GM19455 (cell line): ENCODE data around the gene ASB1.

ENCODE experiments used
- ATAC-seq: cut with Tn5 transposase; IDR thresholded peaks from one replicate; pipeline ENCODE4 v1.9.1; 2021; ENCODE audit not compliant: unreplicated experiment

Gene ASB1

DNA sequence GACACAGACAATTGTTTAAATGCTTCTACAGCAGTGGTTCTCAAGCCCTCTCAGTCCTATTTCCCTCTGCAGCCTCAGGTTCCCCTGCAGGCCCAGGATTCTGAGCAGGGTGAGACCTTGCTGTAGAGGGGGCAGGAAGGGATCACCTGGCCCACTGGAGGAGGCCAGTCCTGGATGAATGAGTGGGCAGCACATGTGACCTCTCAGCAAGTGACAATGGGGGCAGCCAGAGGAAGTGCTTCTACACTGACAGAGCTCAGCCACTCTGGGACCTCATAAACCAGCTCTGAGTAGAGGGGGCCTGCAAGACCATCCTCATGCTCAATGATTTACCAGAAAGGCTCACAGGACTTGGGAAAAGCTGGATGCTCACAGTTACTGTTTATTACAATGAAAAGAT lies 63.2 kb downstream of the ASB1 start:
- no peak for ATAC-seq

DNA sequence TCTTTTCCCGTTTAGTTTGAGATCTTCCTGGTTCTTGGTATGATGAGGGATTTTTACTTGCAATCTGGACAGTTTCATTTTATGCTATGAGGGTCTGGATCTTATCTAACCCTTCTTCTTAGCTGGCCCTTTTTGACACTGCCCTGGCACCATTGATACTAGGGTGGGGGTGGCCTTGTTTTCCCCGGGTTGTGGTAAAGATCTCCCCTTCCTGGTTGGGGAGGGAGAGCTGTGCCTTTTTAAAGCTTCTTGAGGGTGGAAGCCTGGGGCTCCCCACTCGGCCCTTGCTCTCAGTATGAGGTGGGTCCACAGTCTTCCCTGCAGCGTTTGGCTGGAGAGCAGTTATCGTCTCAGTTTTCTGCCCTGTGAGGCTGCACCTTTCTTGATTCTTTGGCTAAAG lies 66.1 kb downstream of the ASB1 start:
- ATAC-seq, result no peak

DNA sequence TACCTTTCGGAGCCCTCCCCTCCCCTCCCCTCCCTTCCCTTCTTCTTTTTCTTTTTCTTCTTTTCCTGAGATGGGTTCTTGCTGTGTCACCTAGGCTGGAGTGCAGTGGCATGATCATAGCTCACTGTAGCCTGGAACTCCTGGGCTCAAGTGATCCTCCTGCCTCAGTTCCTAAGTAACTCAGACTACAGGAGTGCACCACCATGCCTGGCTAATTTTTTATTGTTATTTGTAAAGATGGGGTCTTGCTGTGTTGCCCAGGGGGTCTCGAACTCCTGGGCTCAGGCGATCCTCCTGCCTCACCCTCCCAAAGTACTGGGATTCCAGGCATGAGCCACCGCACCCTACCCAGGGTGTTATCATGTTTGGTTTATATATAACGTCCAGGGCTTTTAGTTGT lies 66.7 kb downstream of the ASB1 start:
- ATAC-seq, result no peak

DNA sequence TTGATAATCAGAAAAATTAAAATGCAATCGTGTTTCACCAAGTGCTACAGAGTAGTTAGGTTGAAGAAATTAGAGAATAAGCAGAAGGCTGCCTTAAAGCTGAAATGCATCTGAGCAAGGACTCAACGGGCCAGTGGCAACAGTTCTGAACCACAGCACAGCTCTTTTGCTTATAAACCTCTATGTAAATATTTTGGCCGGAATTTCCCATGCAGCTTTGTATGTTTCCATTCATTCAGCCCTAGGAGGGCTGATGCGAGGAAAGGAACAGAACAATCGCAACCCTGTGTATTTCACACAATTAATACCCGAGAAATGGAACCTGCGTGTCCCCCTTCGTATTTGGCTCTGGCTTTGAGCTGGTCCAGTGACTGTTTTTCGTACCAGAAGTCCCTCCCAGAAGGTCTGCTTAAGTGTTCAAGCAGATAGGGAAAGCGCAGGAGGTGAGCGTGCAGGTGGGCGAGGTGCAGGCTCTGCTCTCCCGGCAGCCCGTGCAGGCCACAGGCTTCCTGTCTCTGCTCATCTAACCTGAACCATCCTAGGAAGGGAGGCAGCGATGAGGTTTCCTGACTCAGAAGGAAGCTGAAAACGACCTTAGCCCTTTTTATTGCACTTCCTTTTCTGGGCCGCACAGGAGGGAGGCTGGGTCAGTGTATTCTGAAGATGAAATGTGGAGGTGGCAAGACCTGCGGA lies 67.3 kb downstream of the ASB1 start:
- ATAC-seq, result no peak

- ATAC-seq, result no peak
Measured at GRCh38 chr2:238494573-238494961, 67.8 kb downstream of the ASB1 start.

GRCh38 chr2:238495422-238495821 lies 68.7 kb downstream of the ASB1 start:
- no peak for ATAC-seq

GRCh38 chr2:238496756-238497609 lies 70.3 kb downstream of the ASB1 start:
- ATAC-seq, result no peak

DNA sequence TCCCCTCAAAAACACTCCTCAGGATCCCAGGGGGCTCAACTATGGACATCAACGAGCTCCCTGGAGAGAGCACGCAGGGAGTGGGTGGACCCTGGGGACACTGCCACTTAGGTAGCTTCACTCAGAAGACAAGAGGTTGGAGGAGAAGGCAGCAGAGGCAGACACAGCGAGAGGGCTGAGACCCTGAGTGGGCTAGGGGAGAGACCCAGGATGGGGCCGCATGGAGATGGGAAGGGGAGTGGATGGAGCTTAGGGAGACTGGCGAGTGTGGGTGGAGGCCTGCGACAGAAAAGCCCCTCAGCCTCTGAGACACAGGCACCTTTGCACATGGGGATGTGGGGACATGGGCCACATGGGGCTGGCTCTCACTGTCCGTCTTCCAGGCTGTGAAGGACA lies 70.9 kb downstream of the ASB1 start:
- ATAC-seq, result no peak

- no peak for ATAC-seq
Measured at GRCh38 chr2:238498188-238498587, 71.5 kb downstream of the ASB1 start.

GRCh38 chr2:238498691-238499295 lies 72.1 kb downstream of the ASB1 start:
- ATAC-seq, result no peak

- ATAC-seq, result no peak
Measured at GRCh38 chr2:238499731-238500580, 73.2 kb downstream of the ASB1 start.

DNA sequence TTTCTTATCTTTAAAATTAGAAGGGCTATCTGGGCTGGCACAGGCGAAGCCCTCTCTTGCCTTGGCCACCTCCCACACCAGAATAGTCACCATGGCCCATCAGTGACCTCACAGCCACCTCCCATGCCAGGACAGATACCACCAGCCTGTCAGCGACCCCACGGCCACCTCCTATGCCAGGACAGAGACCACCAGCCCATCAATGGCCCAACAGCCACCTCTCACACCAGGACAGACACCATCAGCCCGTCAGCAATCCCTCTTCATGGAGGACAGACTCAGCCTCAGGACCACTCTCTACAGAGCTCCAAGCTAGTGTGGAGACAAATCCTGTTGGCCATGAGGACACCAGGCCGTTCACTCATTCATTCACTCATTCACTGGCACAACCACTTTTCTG lies 74.6 kb downstream of the ASB1 start:
- ATAC-seq, result no peak
